Measurements from ENCODE around the gene NECTIN2. TPM values are rescaled to one million over a fixed set of nuclear protein-coding genes. Genes with fewer than 3 reads are reported as not detected.
"Not testable (repeated sequence)": the region's sequence is repeated elsewhere in the genome, so short reads cannot be mapped to it uniquely, and the experiment has no call there.

The NECTIN2 gene
- total RNA-seq, 1 experiment from 2014 or later = 24.3 TPM

GRCh38 chr19:44882063-44882462 is 36.0 kb downstream of the NECTIN2 start:
- DNase-seq (ENCODE audit: extremely low read depth, low read depth) = no peak

- DNase-seq (ENCODE audit: extremely low read depth, low read depth) = not testable (repeated sequence)
Measured at GRCh38 chr19:44882619-44883397, 36.7 kb downstream of the NECTIN2 start.

- DNase-seq (ENCODE audit: extremely low read depth, low read depth) = no peak
Measured at GRCh38 chr19:44883922-44884321, 37.8 kb downstream of the NECTIN2 start.

GRCh38 chr19:44884566-44884965 is 38.5 kb downstream of the NECTIN2 start:
- DNase-seq (ENCODE audit: extremely low read depth, low read depth) = no peak

GRCh38 chr19:44886141-44886540 is 40.0 kb downstream of the NECTIN2 start:
- no peak for DNase-seq (ENCODE audit: extremely low read depth, low read depth)

GRCh38 chr19:44887648-44888047 is 41.6 kb downstream of the NECTIN2 start:
- no peak for DNase-seq (ENCODE audit: extremely low read depth, low read depth)

GRCh38 chr19:44888335-44888734 is 42.2 kb downstream of the NECTIN2 start:
- DNase-seq (ENCODE audit: extremely low read depth, low read depth) = not testable (repeated sequence)

GRCh38 chr19:44889830-44890365 is 43.8 kb downstream of the NECTIN2 start:
- no peak for DNase-seq (ENCODE audit: extremely low read depth, low read depth)

- peak; percentile 99 for DNase-seq (ENCODE audit: extremely low read depth, low read depth)
Measured at GRCh38 chr19:44890366-44891015, 44.4 kb downstream of the NECTIN2 start.

- DNase-seq (ENCODE audit: extremely low read depth, low read depth) = peak; percentile 99
Measured at GRCh38 chr19:44891016-44891882, 45.2 kb downstream of the NECTIN2 start, which contains the start of gene TOMM40. Gene TOMM40 (plus strand): TSS chr19:44891254. CDS start chr19:44891416, 162 bp downstream.

GRCh38 chr19:44892932-44893331 is 46.8 kb downstream of the NECTIN2 start:
- DNase-seq (ENCODE audit: extremely low read depth, low read depth) = no peak

- DNase-seq (ENCODE audit: extremely low read depth, low read depth) = no peak
Measured at GRCh38 chr19:44893332-44894051, 47.4 kb downstream of the NECTIN2 start.

GRCh38 chr19:44894052-44894400 is 47.9 kb downstream of the NECTIN2 start:
- no peak for DNase-seq (ENCODE audit: extremely low read depth, low read depth)

GRCh38 chr19:44894946-44895345 is 48.8 kb downstream of the NECTIN2 start:
- DNase-seq (ENCODE audit: extremely low read depth, low read depth) = no peak

- DNase-seq (ENCODE audit: extremely low read depth, low read depth) = no peak
Measured at GRCh38 chr19:44897835-44898234, 51.7 kb downstream of the NECTIN2 start.

- DNase-seq (ENCODE audit: extremely low read depth, low read depth) = no peak
Measured at GRCh38 chr19:44900328-44901244, 54.5 kb downstream of the NECTIN2 start.

GRCh38 chr19:44903216-44903601 is 57.1 kb downstream of the NECTIN2 start:
- no peak for DNase-seq (ENCODE audit: extremely low read depth, low read depth)

- peak; percentile 28 for DNase-seq (ENCODE audit: extremely low read depth, low read depth)
Measured at GRCh38 chr19:44903602-44904425, 57.7 kb downstream of the NECTIN2 start.

Data from NCI-H460 (cell line).